GM18508 (cell line): ENCODE data around the gene OARD1.
A peak's percentile ranks its signal among the peaks of the same experiment; 100 is the strongest.
"Not testable (repeated sequence)": the region's sequence is repeated elsewhere in the genome, so short reads cannot be mapped to it uniquely, and the experiment has no call there.

Experiments
- ATAC-seq: cut with Tn5 transposase; IDR thresholded peaks from one replicate; pipeline ENCODE4 v1.9.1; 2021; ENCODE audit warnings: moderate number of reproducible peaks; ENCODE audit not compliant: insufficient read depth, unreplicated experiment

OARD1 gene, protein sequence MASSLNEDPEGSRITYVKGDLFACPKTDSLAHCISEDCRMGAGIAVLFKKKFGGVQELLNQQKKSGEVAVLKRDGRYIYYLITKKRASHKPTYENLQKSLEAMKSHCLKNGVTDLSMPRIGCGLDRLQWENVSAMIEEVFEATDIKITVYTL

GRCh38 chr6:41071923-41072835 is at the start of gene OARD1:
Gene OARD1 (minus strand): TSS chr6:41072356. CDS start chr6:41071634, 722 bp downstream.
- ATAC-seq: peak; percentile 47

GRCh38 chr6:41120058-41120457 is 47.9 kb upstream of the OARD1 start:
- ATAC-seq: no peak

DNA sequence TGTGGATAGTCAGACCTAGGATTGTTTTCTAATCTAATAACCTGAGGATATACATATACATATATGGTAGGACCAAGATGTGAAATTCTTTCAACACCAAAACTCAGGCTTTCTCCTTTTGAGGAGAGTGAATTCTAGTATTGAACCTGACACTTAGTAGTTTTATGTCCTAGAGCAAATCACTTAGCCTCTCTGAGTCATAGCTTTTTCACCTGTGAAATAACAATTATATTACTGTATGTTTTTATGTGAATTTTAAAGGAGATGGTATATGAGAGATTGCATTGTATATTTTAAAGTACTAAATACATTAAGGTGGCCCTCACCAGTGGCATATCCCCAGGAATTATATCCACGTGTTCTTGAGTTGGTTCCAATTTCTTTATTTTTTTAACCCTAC is 47.4 kb upstream of the OARD1 start:
- ATAC-seq: no peak

DNA sequence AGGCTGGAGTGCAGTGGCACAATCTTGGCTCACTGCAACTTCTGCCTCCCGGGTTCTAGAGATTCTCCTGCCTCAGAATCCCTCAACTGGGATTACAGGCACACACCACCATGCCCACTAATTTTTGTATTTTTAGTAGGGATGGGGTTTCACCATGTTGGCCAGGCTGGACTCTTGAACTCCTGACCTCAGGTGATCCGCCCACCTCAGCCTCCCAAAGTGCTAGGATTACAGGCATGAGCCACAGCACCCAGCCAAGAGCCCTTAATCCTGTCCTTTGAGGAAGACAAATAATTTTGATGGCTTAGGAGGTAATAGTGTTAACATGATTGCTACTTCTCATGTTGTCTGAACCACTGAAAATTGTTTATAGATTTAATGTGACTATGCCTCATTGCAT is 42.9 kb upstream of the OARD1 start:
- ATAC-seq: not testable (repeated sequence)

- ATAC-seq: no peak
These were observed 38.9 kb upstream of the OARD1 start for GRCh38 chr6:41111017-41111416.

- no peak for ATAC-seq
These were observed 31.7 kb upstream of the OARD1 start for GRCh38 chr6:41103847-41104246.

- ATAC-seq: no peak
These were observed 28.7 kb upstream of the OARD1 start for GRCh38 chr6:41100871-41101287.

GRCh38 chr6:41098366-41098765 is 26.2 kb upstream of the OARD1 start:
- ATAC-seq: no peak

DNA sequence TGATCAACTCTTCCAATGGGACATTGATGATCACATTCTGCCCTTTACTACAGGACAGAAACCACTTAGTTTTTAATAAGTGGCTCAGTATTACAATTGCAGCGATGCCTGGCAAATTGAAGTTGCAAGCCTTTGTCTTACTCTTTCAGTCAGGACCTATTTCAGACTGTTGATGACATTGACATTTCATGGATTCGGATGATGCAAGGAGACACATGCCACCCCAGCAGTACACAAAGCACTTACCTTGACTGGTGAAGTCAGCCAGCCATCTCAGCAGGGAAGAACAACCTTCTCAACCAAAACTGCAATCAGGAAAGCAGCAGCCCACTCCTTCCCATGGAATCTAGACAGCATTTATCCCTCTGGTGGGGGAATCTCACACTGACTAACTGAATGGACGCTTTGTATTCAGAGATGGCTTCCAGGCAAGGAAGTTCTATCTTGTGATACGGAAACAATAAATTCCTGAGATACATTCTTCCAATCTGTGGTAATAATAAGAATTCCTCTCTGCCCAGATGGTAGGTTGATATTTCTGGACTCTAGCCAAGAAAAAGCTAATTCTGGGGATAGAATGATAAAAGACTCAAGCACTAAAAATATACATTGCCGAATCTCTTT is 25.4 kb upstream of the OARD1 start:
- no peak for ATAC-seq

DNA sequence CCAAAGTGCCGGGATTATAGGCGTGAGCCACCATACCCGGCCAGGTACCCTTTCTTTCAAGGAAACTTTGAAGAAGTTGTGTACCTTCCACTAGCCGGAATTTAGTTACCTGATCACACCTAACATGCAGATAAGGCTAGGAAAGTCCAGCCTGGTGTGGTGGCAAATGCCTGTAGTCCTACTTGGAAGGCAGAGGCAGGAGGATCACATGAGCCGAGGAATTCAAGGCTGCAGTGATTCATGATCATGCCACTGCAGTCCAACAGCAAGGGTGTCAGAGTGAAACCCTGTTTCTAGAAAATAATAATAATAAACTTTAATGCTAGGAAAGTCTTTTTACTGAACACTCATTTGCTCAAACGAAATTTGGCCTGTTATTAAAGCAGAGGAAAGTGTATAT is 21.6 kb upstream of the OARD1 start:
- ATAC-seq: no peak

DNA sequence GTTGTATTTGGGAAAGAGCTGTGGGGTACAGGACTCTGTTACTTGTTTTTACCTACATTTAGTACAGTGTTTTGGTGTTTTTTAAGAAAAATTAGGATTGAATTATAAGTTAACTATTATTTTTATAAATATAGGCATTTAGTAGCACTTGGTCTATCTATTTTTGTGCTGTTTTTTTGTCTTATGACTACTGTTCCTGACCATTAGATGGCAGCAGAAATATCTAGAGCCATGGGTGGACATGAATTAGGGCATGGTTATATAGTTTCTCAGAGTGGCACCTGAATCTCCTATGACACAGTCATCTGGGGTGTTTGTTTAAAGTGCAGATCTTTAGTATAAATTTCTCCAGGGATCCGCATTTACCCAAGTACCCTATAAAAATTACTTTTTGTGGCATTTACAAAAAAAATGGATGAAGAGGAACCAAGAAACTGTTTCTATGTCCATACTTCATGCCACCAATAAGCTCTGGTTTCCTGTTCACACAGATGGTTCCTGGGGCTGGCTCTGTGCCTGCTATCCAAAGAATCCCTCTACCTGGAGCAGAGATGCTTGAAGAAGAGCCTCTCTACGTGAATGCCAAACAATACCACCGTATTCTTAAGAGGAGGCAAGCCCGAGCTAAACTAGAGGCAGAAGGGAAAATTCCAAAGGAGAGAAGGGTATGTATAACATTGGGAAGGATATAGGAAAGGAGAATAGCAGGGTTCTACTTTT is 20.4 kb upstream of the OARD1 start:
- ATAC-seq: no peak

GRCh38 chr6:41090841-41091761 is 18.9 kb upstream of the OARD1 start:
- no peak for ATAC-seq

DNA sequence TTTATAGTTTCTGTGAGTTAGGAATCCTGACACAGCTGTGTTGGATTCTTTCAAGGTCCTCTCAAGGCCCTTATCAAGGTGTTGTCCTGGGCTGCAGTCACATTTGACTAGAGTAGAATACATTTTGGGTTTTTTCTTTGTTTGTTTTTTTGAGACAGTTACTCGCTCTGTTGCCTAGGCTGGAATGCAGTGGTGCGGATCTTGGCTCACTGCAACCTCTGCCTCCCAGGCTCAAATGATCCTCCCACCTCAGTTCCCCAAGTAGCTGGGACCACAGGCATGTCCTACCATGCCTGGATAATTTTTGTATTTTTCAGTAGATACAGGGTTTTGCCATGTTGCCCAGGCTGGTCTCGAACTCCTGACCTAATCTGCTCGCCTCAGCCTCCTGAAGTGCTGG is 16.3 kb upstream of the OARD1 start:
- no peak for ATAC-seq

DNA sequence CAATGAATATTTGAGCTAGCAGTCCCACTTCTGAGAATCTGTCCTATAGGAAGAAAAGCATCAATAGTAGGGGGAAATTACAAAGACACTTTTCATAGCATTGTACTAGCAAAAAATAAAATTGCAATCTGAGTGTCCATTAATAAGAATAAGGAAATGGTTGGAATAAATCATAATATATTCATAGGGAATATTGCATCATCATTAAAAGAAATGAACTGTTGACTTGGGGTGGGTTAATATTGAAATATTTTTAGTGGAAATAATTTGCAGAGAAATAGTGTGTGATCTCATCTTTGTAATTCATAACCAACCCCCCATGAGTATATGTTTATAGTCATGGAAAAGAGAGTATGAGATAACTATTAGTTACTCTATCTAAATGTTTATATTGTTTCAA is 13.0 kb upstream of the OARD1 start:
- no peak for ATAC-seq

DNA sequence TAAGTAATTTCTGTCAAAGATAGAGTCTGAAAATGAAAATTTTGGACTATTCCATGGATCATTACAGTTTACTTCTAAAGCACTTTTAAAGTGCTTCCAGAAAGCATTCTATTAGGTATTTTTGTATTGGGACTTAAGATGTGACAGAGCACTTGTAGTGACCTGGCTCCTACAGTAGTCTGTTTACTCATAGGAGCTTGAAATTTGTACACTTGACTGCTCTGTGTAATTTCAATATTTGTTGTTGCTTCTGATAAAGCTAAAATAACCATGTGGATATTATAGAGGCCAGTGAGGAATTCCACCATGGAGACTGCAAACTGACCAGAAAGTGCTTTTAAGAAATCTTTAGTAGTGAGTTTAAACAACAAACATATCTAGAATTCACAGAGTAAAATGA is 10.9 kb upstream of the OARD1 start:
- no peak for ATAC-seq

DNA sequence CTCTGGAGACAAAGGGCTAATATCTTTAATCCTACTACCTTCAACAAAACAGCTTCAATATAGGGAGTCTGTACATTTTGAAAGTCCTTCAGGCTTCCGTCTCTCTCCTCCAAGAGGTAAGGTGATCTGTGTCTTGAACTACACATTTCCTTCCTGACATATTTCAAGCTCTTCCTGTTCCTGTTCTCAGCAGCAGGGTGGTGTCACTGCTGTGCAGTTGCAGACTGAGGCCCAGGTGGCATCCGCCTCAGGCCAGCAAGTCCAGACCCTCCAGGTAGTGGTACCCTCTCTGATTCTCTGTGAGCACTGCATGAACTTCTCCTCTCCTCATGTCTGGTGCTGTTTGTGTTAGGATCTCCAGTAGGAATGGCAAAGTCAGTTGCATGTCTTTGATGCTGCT is 8.5 kb upstream of the OARD1 start:
- no peak for ATAC-seq

DNA sequence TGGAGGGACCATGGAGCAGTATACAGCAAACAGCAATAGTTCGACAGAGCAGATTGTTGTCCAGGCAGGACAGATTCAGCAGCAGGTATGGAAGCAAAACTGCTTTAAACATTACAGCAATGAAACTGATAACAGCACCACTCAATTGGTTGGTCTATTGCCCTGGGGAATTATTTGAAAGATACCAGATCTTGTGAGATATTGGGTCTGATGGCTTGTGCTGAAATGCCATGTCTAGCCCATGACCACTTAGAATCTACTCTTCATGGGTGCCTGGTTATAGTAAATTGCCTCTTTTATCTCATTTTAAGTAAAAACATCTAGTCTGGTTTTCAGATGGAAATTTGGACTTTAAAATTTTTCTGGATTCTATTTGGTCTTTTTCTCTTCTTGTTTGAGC is 6.9 kb upstream of the OARD1 start:
- ATAC-seq: no peak

- no peak for ATAC-seq
These were observed 5.9 kb upstream of the OARD1 start for GRCh38 chr6:41078101-41078500.

DNA sequence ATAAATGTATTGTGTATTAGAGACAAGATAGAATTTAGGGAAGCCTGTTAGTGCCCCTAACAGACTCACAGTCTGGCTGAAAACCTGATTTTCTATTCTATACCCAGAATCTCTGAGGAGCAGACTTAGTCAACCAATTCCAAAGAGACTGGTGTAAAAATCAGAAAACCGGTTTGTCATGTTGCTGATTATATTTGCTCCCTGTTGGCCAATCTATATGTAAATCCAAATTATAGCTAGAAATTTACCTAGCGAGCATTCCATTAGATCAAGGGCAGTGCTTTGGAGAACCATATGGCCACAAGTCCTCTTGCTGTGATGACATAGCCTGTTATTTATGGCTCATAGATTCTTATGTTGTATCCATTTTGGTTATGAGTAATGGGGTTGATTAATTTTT is 5.4 kb upstream of the OARD1 start:
- ATAC-seq: no peak
